Measurements from ENCODE around the gene KRTAP19-8.

DNA sequence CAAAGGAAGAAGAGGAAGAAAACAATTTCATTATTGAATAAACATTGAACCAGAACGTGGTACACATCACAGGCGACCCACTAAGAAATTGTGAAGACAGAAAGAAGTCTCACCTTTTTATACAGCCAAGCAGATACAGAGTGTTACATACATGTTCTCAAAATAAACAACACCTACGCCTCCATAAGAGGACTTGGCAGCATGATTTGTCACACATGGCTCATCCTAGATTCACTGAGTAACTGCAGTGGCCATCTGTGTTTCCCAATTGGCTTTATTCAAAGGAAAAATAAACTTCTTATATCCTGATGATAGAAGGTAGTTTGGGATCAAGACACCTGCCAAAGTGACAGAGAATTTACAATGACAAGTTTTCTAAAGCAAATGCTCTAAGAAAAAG is 7.6 kb upstream of the KRTAP19-8 start:
- no peak for TF ChIP-seq CTCF (IDR thresholded peaks at IDR 0.05)
- TF ChIP-seq POLR2A (IDR thresholded peaks at IDR 0.05): no peak
- no peak for TF ChIP-seq POLR2AphosphoS5 (IDR thresholded peaks at IDR 0.05; ENCODE audit: insufficient read depth in 1 of 2, low read depth in 1 of 2)
